ENCODE measurements around the gene BCAS1.

- TF ChIP-seq POLR2AphosphoS5 (IDR thresholded peaks at IDR 0.05; ENCODE audit: low read depth) (no peak), CTCF (IDR thresholded peaks at IDR 0.05; ENCODE audit: insufficient read depth, low read length) (no peak)
Observed at GRCh38 chr20:53930651-53931504, 139.5 kb downstream of the BCAS1 start.
